GM19328 (cell line): ENCODE results near the gene MIER2.

ENCODE experiments used
- ATAC-seq: cut with Tn5 transposase; IDR thresholded peaks from one replicate; pipeline ENCODE4 v1.9.1; 2021; ENCODE audit warnings: mild to moderate bottlenecking, moderate library complexity; ENCODE audit not compliant: unreplicated experiment

MIER2 gene

GRCh38 chr19:310781-311496, 33.7 kb downstream of the MIER2 start:
- ATAC-seq: no peak

- ATAC-seq: no peak
Measured at GRCh38 chr19:310141-310651, 34.4 kb downstream of the MIER2 start.

DNA sequence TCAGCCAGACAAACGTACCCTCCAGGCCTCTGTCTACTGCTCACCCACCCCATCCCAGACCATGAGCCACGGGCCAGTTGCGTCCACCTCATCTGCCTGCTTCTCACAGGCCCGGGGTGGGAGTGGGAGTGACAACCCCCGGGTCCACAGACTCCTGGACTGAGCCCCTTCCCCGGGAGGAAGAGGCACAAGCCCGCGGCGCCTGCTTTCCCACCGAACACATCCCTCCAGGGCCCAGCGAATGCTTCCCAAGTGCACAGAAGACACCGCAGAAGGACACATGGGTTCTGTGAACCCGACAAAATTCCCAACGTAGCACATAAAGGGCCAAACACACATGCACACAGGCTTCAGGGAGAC, 35.4 kb downstream of the MIER2 start:
- ATAC-seq: no peak

DNA sequence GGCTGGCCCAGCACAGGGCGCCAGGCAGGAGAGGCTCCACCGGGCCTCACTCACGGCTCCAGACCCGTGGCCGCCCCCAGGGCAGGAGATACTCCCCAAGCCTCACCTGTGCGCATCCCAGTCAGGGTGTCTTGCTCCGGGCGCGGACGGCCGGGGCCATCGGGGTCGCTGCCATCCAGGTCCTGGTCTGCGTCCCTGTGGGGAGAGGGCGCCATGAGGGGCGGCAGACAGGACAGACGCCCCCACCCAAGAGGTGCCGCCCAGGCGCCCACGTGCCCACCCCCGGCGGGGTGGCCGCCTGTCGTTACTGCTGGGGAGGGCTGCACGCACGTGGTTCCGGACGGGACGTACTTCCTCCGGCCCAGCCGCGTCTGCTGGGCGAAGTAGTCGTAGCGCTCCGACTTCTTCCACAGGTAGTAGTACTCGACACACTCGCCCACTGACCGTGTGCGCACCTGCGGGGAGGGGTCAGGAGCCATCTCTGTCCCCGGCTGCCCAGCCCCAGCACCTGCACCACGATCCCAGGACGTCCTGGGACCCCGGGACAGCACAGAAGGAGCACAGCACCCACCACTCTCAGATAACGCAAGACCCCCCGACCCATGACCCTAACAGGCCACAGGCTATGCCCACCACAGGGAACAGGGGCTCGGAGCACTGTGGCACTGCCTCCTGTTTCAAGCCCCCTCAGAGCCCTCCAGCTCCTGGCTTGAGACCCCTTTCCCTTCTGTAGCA, 36.0 kb downstream of the MIER2 start:
- no peak for ATAC-seq

DNA sequence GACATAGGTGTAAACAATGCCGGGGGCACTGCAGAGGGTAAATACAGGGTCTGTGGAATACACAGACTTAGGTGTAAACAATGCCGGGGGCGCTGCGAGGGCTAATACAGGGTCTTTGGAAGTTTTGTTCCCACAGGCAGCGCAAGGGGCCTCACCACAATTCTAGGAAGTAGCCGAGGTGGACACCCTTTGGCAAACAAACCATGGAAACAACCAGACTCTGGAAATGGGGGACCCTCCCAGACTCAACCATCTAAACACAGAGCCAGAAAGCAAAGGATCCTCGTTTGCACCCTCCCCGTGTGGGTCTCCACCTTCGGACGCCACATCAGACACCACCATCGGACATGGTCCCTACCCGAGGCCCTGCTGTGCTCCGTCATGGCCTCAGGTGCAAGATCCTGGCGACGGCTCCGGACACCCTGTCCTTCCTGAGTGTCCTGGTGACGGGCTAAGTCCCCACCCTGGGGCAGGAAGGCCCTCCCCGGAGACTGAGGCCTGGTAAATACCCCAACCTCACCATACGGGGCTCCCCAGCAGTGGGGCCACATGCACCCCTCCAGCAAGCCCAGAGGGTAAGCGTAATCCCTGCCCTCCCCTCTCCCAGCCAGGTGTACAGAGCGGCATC, 36.7 kb downstream of the MIER2 start:
- ATAC-seq: no peak

DNA sequence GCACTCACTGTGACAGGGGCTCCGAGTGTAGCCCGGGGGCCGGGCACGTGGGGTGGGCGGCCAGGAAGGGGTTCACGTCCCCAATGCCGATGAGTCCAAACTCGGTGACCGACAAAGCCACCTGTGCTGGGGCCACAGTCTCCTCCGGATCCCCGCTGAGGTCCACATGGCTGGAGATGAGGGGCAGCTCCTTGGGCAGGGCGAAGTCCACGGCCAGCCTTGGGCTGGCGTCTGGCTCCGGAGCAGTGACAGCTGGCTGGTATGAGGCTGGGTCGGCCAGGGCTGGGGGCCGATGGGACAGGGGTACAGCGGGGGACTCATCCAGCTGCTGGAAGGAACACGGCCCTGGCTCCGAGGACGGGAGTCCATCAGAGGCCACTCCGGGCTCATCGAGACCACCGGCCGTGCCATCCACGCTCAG, 37.5 kb downstream of the MIER2 start:
- no peak for ATAC-seq

DNA sequence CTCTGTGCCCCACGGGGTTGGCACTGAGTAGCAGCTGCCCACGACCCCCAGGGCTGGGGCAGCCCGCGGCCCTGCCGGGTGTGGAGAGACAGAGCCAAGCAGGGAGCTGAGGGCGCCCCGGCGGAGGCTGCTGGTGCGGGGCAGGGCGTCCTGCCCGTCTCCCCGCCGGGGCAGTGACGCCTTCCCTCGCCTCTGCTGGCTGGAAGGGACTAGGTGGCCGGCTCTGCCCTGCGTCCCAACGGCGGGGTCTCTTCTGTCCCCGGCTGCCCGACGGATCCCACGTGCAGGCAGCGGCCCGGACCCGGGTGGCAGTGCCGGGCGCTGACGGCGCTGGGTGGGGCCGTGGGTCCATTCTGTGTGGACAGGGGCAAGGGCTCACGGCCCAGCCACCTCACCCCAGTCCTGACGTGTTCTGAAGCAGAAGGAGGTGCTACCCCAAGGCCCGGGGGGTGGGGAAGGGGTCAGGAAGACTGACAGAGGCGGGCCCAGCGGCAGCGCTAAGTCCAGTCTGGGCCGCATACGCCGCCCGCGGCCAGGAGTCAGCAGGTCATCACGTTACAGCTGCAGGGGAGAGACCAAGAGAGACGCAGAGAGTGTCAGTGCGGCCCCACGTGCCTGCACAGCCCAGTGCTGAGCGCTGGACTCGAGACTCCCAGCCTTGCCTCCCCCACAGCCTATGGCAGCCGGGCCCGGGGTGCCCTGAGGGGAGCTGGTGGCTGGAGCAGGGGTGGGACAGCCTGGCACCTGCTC, 38.3 kb downstream of the MIER2 start:
- no peak for ATAC-seq

DNA sequence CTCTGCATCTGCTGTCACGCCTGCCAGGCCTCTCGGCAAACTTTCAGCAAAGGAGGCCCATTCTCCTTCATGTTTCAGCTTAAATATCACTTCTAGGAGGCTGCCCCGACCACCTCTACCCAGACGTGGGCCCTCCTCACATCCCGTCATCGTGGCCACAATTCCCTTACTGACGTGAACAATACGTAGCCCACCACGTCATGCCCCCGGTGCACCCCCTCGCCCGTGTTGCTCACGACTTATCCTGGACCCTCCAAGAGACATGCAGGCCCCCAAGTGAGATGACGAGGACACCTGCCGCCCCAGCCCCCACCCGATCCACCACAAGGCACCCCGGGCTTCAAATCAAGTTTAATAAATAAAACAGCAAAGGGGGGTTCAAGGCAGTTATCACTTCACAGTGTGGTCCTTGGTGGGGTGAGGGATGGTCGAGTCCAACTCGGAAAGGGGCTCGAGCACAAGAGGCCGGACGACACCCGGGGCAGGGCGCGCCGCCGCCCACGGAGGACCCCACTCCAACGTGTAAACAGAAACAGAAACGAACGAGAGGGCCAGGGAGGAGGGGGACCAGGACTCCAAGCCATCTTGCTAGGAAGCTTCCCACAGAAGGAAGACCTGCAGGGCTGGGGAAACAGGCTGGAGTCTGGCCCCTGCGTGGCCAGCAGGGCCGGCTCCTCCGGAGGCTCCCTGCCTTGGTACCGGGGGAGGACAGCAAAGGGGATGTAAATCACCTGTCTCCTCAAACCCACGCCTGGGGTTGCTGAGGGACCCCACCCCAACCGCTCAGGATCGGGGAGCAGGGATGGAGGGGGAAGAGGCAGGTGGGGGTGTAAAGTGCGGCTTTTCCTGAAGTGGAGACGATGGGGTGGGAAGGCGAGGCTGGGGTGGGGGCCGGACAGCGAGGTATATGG, 39.1 kb downstream of the MIER2 start:
- ATAC-seq: no peak

GRCh38 chr19:296476-297225, 47.9 kb downstream of the MIER2 start:
- ATAC-seq: no peak

DNA sequence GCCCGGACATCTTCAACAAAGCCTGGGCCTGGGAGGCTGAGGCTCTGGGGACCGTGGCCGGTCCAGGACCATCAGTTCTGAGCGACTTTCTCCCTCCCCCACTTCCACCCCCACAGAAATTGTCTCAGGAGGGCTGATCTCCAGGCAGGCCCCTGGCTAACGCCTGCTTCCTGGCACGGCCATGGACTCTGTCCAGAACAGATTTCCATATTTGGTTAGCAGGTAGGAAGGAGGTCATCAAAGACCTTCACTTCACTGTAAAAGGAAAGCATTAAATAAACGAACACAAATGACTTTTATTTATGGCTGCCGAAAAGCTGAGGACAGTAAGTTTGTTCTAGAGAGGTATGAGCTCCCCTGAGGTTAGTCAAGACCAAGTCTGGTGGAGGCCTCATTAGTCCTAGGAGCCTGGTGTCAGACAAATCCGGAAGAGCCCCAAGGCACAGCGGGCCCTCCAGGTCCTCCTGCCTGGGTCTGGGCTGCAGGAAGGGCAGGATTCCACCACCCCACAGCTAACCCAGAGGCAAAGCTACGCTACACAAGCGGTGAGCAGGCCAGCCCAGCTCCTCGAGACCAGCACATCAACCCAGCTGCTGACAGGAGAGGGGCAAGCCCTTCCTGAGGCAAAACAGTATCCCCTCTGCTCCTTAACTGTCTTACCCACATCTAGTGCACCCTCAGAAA, 48.8 kb downstream of the MIER2 start:
- ATAC-seq: no peak

- no peak for ATAC-seq
Measured at GRCh38 chr19:294946-295686, 49.5 kb downstream of the MIER2 start.

DNA sequence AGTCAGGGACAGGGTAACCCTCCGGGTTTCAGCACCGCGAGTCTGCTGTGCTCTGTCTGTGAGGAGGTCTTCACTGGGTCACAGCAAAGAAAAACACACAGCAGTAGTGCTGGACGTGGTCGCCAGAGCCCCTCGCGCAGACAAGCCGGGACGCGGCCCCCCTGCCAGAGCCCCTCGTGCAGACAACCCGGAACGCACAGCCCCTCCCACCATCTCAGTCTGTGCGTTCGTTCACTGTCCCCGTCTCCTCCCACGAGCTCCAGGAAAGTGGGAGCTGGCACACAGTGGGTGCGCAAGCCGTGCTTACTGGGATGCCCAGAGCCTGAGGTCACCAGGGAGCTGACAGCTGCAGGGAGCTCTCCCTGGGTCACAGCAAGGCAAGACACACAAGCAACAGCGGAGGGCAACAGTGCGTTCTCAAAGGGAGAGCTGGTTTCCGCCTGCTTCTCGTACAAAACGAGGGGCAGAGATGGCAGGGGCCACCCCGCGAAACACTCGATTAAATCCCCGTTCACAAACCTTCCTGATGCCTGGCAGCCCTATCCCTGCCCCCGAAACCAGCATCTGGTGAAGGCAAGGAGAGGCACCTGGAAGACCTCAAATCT, 50.2 kb downstream of the MIER2 start:
- no peak for ATAC-seq

DNA sequence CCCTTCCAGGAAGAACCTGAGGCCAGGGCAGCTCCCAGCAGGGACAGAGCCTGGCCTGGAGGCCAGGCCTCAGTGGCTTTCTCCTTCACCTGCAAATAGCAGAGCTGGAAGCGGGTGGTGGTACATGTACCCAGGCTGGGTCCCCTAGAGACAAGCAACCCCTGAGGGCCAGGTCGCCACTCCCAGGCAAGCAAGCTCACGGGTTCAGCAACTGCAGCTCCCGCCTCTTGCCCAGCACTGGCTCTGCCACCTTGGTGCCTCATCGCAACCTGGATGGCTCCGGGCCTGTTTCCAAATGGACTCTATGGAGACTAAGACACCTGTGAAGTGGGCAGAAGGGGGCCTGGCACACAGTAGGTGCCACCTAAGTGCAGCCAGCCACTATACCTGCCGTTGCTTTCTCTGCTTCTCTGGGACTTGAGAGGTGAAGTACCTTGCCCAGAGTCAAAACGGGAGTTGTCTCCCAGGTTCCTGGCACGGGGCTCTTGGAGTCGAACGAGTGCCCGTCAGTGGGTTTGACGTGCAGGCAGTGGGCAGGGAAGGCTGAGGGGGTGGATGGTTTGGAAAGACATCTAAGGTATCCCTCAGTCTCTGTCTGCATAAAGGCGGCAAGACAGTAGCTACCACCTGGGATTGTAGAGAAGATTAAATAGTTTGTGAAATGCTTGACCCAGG, 51.0 kb downstream of the MIER2 start:
- no peak for ATAC-seq

- no peak for ATAC-seq
Measured at GRCh38 chr19:292951-293350, 51.6 kb downstream of the MIER2 start.

- ATAC-seq: no peak
Measured at GRCh38 chr19:292281-292884, 52.2 kb downstream of the MIER2 start.

DNA sequence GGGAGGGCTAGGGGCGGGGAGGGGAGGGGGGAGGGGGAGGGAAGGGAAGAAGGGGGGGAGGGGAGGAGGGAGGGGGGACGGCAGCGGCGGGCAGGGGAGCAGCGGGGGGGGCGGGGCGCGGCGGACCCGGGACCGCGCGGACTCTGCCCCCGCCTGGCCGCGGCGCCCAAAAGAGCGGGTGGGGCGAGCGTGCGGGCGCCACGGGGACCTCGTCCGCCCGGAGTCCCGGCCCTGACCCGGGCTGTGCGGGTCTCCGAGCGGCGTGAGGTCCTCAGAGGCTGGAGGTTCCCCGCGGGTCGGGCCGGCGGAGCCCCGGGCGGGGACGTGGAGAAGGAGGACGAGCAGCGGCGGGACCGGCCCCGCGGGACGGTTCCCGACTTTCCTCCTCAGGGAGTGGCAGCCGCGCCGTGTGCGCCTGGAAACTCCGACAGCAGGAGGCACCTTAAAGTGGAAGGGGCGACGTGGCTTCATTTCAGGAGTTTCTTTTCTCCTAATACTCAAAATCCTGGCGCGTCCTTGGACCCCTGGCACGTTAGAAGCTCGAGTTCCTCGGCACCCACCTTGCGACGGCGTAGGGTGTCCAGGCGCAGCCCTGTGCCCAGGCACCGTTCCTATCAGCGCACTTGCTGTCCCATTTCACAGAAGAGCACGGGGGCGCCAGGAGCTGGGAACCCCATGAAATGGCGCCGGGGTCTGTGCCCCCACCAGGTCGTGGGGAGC, 52.9 kb downstream of the MIER2 start:
- ATAC-seq: no peak
